ENCODE data around the gene SLC25A18.

DNA sequence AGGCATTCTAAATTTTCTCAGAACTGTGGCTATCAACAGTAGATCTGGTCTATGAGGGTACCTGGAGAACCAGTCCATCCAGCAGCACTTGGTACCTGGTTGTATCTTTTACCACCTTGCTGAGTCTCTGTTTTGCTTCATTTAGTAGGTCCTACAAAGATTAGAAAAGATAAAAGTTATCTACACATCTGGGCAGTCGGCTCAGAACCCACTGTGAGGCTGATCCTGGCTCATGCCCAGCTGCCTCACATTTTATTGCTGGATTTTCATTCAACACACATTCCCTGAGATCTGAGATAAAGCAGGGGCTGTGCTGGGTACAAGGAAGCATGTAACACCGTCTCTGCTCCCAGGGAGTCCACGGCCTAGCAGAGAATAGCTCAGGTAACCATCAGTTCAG, 37.7 kb downstream of the SLC25A18 start:
- TF ChIP-seq CTCF (conservative IDR thresholded peaks at IDR 0.05; ENCODE audit: low read length) (no peak), EZH2phosphoT487 (IDR thresholded peaks at IDR 0.05; ENCODE audit: borderline replicate concordance, low read depth, low read length) (no peak)

All from OCI-LY7 (cell line).